ENCODE measurements around the gene P2RY1.

The P2RY1 gene

DNA sequence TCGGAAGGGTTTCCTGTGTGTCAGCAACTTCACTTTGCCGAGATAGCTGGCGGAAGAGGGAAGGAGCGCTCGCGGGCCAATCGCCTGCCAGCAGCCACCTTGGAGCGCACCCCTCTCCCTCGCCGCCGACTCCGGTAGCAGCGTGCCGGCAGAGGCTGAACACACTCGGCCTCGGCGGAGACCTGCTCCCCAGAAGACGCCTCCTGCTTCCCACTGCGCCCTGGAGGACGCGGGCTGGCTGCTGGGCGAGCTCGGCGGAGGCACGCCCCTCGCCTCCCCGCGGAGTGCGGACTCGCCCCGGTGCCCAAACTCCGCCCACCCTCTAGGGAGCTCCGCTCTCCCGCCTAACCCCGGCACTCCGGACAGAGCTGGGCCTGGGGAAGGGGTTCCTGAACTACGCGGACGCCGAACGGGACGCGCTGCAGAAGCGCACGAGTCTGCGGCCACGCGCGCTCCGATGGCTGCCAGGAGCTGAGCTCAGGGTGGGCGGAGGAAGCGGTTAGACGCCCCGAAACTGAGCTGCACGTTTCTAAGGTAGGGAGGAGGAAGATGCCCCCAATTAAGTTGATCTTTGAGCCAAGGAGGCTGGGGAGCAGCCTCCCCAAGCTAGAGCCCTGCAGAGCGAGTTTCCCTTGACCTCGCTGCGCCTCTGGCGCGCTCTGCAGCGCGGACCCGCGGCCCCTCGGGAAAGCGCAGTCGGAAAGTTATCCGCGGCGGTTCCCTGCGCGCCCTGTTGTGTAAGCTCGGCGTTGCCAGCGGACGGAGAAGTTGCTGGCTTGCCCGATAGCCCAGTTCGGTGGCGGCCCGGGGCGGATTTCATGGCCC is at the start of gene P2RY1:
Gene P2RY1, plus strand, starts transcription at position 356 of the 825 bp plus-strand sequence. CDS start 652 bp downstream, outside the sequence.
- DNase-seq (ENCODE audit: low read depth in 2 of 2) = peak; percentile 15 to 33

DNA sequence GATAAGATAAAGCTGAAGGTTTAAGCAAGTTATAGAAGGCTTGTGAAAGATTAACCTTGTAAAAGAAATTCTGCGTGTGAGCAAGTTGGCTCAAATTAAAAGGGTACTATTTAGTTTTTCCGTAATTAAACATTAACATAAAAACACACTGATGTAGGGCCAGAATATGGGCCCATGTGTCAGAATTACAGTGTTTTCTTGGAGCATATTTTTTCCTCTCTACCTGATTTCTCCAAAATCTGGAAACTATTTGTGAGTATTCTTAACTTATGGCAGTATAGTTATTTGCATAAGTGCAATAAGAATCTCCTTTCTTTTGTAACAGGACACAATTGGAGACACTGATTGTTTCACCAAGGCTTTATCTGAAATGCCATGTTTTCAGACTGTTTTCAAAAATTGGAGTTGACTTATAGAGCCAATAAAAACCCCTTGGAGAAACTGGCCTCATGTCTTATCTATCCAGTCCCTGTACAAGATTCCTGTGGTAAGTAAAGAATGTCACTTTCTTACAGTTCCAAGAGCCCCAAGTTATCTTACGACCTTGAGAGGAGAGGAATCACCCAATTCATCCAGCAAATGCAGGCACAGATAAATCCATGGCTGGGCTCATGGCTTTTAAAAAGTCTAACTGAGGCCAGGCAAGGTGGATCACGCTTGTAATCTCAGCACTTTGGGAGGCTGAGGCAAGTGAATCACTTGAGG is 47.8 kb upstream of the P2RY1 start:
- DNase-seq (ENCODE audit: low read depth in 2 of 2) = no peak

DNA sequence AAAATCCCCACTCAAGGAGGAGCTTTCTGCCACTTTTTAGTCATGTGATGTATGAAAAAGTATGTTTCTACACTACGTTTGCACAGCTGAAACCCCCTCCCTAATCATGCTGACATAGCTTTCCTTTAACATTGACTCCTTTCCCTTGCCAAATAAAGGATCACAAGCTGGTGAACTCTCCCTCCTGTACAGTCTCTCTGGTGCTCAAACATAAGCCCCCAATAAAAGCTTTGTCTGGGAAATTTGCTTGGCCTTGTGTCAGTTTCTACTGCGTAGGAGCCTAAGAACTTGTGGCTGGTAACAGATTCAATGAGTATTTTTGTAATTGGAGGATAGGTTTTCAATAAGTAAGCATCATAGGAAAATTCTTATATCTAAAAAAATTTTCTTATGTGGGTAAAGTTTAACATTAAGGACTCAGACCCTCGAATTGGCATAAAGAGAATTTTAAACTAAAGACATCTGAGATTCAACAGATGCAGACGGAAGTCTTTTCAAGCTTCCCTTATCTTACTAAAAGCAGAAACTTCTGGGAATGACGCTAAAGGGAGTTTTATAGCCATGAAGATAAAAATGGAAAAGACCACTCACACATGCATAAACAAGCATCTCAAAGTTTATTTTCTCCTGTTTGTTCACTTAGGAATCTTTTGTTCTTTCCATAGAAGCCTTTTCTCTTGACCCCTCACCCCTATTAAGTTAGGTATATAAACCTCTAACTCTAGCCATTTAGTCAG is 44.1 kb upstream of the P2RY1 start:
- DNase-seq (ENCODE audit: low read depth in 2 of 2) = no peak

- no peak for DNase-seq (ENCODE audit: low read depth in 2 of 2)
Observed at GRCh38 chr3:152793969-152794368, 41.0 kb upstream of the P2RY1 start.

DNA sequence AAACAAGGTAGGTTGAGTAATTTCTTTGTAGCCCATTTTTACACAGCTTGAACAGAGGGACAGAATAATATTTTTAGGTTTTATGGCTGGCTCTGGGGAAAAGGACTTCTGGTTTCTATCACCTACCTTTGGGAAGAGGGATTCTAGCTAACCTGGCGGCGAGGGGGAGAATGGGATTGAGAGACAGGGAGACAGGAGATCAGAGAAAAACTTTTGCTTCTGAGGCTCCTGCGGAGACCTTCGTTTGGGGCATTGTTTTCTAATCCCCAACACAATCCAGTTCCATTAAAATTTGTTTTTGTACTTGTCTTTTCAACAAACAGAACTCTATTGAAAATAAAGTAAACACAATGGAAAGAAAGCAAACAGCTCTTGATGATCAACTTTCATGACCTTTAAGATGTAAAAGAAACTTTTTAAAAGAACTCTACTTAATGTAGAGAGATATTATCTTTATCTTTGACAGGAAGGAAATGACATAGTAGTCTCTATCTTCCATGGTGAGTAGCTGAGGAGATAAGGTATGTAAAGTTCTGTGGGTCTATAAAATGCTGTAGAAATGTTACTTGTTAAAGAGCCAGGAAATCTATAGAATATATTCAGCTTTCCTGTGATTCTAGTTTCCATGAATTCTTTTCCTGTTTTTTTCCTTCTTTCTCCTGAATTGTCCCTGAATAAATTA is 37.0 kb upstream of the P2RY1 start:
- no peak for DNase-seq (ENCODE audit: low read depth in 2 of 2)

DNA sequence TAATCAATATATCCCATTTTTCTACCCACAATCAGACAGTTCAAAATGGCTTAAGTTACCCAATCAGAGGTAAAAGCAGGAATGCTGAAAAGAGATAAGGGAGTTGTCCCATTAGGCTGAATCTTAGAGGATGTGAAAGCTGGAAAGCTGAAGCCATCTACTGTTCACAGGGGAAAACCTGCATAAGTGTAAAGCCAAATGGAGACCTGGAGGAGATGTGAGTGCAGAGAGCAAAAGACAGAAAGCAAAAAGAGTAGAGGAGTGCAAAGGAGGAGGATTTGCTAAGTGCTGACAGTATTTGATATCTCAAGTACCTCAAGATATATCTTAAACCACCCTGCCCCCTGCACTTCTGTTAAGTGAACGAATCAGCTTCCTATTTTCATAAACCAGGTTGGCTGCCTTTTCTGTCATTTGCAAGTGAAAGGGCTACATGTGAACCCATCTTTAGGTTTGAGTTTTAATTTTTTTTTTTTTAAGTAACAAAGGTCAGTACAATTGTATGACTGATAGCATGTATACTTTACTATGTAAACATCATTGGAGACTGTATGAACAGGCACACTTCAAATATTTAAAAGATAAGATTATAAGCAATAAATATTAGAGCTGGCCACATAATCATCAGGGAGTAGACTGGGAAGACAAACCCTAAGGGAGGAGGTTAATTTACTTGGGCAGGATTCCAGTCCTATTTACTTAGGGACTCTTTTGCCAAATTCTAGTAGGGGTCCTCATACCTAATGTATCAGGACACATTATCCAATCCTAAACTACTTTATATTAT is 22.8 kb upstream of the P2RY1 start:
- DNase-seq (ENCODE audit: low read depth in 2 of 2) = no peak

DNA sequence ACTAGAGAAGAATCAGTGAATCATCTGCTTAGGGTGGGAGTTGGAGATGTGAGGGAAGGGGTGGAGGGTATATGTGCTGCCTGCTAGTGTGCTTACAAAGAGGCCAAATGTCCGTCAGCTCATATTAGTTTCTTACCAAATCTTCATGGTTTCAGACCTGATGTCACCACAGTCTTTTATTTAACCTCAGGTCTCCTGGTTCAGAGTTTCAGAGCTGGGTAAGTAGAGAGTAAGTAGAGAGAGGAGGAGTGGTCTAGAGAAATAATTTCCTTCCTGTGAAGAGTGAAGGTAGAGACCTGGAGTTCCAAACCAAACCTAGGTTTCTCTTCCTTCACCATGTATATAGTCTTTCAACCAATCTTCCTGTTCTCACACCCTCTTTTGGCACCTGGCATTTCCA is 17.5 kb upstream of the P2RY1 start:
- DNase-seq (ENCODE audit: low read depth in 2 of 2) = no peak

- DNase-seq (ENCODE audit: low read depth in 2 of 2) = no peak
Observed at GRCh38 chr3:152818027-152818426, 16.9 kb upstream of the P2RY1 start.

DNA sequence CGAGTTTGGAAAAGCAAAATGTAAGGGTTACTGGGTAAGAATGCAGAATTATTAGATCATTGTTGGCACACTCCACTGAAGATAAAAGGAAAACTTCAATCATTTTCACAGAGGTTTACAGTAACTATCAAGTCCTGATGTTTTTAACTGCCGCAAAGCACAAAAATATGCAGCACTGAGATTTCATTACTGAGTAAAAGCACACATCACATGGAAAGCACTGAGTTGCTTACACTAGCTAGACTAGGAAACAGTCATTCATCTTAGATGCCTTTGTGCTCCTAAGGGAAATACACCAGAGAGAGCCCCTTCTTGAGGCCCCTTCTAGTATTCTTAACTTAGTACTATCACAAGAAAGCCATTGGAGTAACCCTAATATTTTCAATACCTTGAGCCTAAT is 11.8 kb upstream of the P2RY1 start:
- DNase-seq (ENCODE audit: low read depth in 2 of 2) = no peak

GRCh38 chr3:152823781-152824180 is 11.2 kb upstream of the P2RY1 start:
- DNase-seq (ENCODE audit: low read depth in 2 of 2) = no peak

DNA sequence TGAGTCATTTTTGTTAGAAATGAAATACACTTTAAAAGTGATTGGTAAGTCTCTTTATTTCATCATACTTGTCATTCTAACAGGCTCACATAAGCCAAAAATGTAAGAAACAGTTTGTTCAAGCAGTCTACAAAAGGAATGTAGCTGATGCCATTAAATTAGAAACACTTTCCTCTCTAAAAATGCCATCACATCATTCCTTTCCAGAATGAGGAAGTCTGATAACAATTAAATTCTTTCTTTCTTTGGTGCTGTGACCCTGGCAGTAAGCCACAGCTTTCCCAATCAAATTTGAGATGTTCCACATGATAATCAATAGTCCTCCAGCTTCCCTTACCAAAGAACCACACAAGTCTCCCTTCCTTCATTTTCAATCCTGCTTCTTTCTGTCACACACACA is 9.4 kb upstream of the P2RY1 start:
- no peak for DNase-seq (ENCODE audit: low read depth in 2 of 2)

DNA sequence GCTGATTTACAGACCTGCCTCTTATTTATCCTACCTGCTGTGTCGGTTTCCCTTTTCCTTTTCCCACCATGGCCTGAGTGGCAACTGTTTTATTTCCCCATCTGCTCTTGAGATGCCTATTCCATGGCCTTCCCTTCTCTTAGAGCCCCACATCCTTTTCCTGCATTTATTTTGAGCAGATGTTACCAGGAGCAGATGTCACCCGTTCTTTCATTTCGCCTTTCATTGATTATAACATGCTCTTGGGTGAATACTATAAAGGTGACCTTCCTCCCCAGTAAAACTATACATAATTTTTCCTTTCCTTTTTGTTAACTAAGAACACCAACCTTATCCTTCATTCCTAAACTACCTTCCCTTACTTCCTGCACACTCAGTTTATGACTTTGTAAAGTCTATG is 8.5 kb upstream of the P2RY1 start:
- DNase-seq (ENCODE audit: low read depth in 2 of 2) = no peak

DNA sequence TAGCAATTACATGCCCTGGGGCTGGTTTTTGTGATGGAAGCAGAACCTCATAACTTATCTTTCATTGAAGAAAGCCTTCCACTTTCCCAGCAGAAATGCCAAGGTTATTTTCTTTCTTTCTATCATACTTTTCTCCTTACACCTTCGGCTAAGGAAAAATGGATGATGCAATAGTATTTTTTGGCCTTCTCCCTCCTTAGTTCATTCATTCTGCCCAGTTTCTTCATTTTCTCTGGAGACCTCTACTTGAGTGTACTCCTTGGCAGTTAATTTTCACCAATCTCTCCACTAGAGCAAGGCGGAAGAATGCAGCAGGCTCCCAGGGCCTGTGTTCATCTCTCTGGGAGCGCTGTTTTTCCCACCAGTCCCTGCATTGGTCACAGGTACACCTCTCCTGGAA is 7.6 kb upstream of the P2RY1 start:
- no peak for DNase-seq (ENCODE audit: low read depth in 2 of 2)

- DNase-seq (ENCODE audit: low read depth in 2 of 2) = no peak
Observed at GRCh38 chr3:152828075-152828840, 6.7 kb upstream of the P2RY1 start.

- DNase-seq (ENCODE audit: low read depth in 2 of 2) = no peak
Observed at GRCh38 chr3:152830245-152830644, 4.7 kb upstream of the P2RY1 start.

GRCh38 chr3:152832046-152832445 is 2.9 kb upstream of the P2RY1 start:
- DNase-seq (ENCODE audit: low read depth in 2 of 2) = no peak

- DNase-seq (ENCODE audit: low read depth in 2 of 2) = no peak
Observed at GRCh38 chr3:152833089-152833488, 1.8 kb upstream of the P2RY1 start.

- DNase-seq (ENCODE audit: low read depth in 2 of 2) = no peak
Observed at GRCh38 chr3:152834191-152834775, 648 bp upstream of the P2RY1 start.

DNA sequence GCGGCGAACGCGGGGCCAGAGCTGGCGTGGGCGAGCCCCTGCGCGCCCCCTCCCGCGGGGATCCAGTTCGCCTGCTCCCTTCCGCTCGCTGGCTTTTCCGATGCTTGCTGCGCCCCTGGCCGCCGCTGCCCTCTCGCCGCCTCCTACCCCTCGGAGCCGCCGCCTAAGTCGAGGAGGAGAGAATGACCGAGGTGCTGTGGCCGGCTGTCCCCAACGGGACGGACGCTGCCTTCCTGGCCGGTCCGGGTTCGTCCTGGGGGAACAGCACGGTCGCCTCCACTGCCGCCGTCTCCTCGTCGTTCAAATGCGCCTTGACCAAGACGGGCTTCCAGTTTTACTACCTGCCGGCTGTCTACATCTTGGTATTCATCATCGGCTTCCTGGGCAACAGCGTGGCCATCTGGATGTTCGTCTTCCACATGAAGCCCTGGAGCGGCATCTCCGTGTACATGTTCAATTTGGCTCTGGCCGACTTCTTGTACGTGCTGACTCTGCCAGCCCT is 721 bp downstream of the P2RY1 start:
- DNase-seq (ENCODE audit: low read depth in 2 of 2) = no peak

- DNase-seq (ENCODE audit: low read depth in 2 of 2) = no peak
Observed at GRCh38 chr3:152836269-152836668, 1.3 kb downstream of the P2RY1 start.
